Kidney epithelial cell (primary cell): ENCODE measurements around the gene SDCCAG8. TPM values are rescaled to one million over a fixed set of nuclear protein-coding genes. Genes with fewer than 3 reads are reported as not detected.

Source experiments
- DNase-seq: peaks from one replicate; pipeline ENCODE4 v3.0.0-alpha.2; 2010; ENCODE audit warnings: low read depth
- H3K27me3 ChIP-seq: 2 replicates; pipeline ENCODE4 v1.6.0; 2011; ENCODE audit warnings: low read length; ENCODE audit not compliant: control insufficient read depth, insufficient read depth
- H3K36me3 ChIP-seq: 2 replicates; pipeline ENCODE4 v1.5.1; 2011; ENCODE audit warnings: low read length; ENCODE audit not compliant: control insufficient read depth, insufficient read depth
- H3K4me3 ChIP-seq: 2 replicates; pipeline ENCODE4 v1.5.1; 2011; ENCODE audit warnings: low read depth, mild to moderate bottlenecking, control low read depth, low read length
- total RNA-seq: library from RNA; depleted of rRNA; stranded (reverse); fragments of >200 nt; gene quantifications from 2 replicates; pipeline ENCODE4 v1.2.3, GENCODE V29; 2015
- TF ChIP-seq, protein P1 (sequence below): IDR thresholded peaks from 2 replicates; pipeline ENCODE4 v1.5.1; 2011; ENCODE audit warnings: mild to moderate bottlenecking, moderate library complexity, low read length, control low read depth, inconsistent platforms; ENCODE audit not compliant: insufficient read depth, poor library complexity, severe bottlenecking

SDCCAG8 gene
- total RNA-seq, 1 donor from 2014 or later = 46.9 TPM

DNA sequence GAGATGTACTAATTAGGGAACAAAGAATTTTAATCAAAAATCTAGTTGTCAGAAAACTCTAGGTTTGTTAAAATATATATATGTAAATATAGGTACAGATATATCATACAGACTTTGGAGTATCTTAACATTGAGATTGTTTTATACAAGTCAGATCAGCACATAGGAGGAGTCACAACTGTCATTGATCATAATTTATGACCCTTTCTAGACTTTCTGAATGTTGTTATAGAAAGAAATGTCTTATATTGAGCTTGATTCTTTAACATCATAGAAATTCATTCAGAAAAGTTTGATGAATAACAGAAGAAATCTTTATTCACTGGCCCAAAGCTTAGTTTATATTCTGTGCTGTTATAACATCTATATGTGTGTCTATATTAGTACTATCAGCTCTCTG, 185.8 kb downstream of the SDCCAG8 start:
- no peak for DNase-seq
- Histone ChIP-seq H3K36me3 (no peaks in the 10 kb centered on the region), H3K4me3 (no peak overlapping the region), H3K27me3 (no peaks in the 10 kb centered on the region)
- TF ChIP-seq, protein P1, sequence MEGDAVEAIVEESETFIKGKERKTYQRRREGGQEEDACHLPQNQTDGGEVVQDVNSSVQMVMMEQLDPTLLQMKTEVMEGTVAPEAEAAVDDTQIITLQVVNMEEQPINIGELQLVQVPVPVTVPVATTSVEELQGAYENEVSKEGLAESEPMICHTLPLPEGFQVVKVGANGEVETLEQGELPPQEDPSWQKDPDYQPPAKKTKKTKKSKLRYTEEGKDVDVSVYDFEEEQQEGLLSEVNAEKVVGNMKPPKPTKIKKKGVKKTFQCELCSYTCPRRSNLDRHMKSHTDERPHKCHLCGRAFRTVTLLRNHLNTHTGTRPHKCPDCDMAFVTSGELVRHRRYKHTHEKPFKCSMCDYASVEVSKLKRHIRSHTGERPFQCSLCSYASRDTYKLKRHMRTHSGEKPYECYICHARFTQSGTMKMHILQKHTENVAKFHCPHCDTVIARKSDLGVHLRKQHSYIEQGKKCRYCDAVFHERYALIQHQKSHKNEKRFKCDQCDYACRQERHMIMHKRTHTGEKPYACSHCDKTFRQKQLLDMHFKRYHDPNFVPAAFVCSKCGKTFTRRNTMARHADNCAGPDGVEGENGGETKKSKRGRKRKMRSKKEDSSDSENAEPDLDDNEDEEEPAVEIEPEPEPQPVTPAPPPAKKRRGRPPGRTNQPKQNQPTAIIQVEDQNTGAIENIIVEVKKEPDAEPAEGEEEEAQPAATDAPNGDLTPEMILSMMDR = no peak

DNA sequence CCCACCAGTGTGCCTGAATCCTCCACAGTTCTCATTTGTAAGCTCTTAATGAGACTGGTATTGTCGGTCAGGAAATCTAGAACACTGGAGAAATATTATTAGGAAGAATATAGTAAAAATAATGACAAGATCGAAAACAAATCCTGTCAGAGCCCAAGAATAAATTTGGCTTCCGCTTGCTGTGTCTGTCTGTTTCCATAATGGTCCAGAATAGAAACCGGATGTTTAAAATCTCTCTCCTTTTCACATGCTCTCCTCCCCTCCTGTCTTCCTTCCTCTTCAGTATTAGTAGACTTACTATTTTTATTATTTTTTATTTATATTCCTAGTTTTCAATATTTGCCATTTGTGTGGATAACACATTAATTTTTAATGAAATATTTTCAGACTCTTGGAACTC, 187.7 kb downstream of the SDCCAG8 start:
- TF ChIP-seq, protein P1 = no peak
- Histone ChIP-seq H3K36me3 (no peaks in the 10 kb centered on the region), H3K27me3 (no peaks in the 10 kb centered on the region), H3K4me3 (no peak overlapping the region)
- DNase-seq = no peak

- TF ChIP-seq, protein P1 = no peak
- no peaks in the 10 kb centered on the region for H3K36me3 ChIP-seq
- DNase-seq = no peak
- H3K27me3 ChIP-seq = no peaks in the 10 kb centered on the region
- no peak overlapping the region for H3K4me3 ChIP-seq
These were observed 191.5 kb downstream of the SDCCAG8 start for GRCh38 chr1:243447347-243447746.

DNA sequence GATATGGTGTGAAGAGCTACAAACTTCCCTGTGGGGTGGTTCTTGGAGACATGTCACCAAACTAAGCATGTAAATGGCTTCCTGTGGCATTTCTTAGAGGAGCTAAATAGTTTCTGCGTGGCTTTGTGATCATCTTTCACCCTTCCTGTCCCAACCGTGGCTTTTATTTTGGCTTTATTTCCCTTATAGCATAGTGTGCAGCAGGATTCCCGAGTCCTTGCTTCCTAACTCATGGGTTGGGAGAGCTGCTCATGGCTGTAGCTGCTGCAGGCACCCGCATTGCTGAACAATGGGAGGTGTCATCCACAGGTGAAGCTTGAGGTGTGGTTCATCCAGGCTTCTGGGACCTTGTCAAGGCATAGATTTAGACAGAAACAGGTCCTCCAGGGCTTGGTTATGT, 192.0 kb downstream of the SDCCAG8 start:
- H3K27me3 ChIP-seq = no peaks in the 10 kb centered on the region
- no peaks in the 10 kb centered on the region for H3K36me3 ChIP-seq
- TF ChIP-seq, protein P1 = no peak
- DNase-seq = no peak
- H3K4me3 ChIP-seq = no peak overlapping the region

DNA sequence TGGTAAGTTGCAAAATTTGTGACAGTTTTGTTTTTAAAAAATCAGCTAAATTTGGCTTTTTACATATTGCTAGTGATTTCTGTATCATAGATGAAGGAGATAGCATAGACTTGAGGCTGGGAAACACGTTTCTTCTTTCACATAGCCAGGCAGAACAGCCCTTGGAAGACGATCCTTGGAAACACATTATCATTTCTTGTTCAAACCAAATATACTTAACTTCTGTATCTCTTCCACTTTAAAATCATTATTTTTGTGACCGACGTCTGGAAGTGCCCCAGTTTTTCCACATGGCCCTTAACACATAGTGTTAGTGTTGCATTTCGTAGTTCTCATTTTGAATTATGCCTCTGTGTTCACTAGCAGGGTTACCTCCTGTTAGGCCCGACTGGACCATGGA, 193.5 kb downstream of the SDCCAG8 start:
- Histone ChIP-seq H3K4me3 (no peak overlapping the region), H3K36me3 (no peaks in the 10 kb centered on the region), H3K27me3 (no peaks in the 10 kb centered on the region)
- DNase-seq = no peak
- TF ChIP-seq, protein P1 = no peak

DNA sequence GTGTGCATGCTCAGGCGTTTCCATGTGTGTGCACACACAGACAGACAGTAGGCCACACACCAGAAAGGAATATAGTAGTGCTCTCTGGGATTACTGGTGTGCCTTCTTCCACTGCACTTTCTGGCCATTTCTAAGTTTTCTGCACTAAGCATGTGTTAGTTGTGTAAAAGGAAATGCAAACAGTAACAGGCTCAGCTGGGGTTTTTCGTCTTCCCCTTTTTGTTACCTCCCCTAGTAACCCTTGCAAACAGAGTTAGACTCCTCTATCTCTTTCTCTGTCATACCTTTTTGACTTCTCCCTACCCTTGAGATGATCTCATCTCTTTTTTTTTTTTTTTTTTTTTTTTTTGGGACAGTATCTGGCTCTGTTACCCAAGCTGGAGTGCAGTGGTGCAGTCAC, 196.3 kb downstream of the SDCCAG8 start:
- Histone ChIP-seq H3K4me3 (no peak overlapping the region), H3K36me3 (no peaks in the 10 kb centered on the region), H3K27me3 (no peaks in the 10 kb centered on the region)
- TF ChIP-seq, protein P1 = no peak
- DNase-seq = no peak
